ENCODE data around the gene PSME1.

The PSME1 gene

GRCh38 chr14:24137529-24138395 lies 1.8 kb downstream of the PSME1 start:
- no peak overlapping the region for H3K9ac ChIP-seq (ENCODE audit: low read length)
- no peak overlapping the region for H2BK120ac ChIP-seq (ENCODE audit: insufficient read depth, low read length, poor library complexity)
- no CpG with 5 or more reads among the region's 8 CpGs for WGBS (ENCODE audit: extremely low coverage, insufficient coverage, insufficient read length)
- no peak overlapping the region for H4K8ac ChIP-seq (ENCODE audit: low read depth, low read length)
- DNase-seq: no peak
- no peak overlapping the region for H2AFZ ChIP-seq (ENCODE audit: insufficient read depth, low read length, poor library complexity)
- no peak overlapping the region for H2BK5ac ChIP-seq (ENCODE audit: low read depth, low read length, poor library complexity)
- no peak overlapping the region for H4K91ac ChIP-seq (ENCODE audit: low read depth, low read length)
- peaks cover 8% of the 10 kb centered on the region for H3K79me2 ChIP-seq (ENCODE audit: control insufficient read depth, insufficient read depth, low read length, poor library complexity)
- no peaks in the 10 kb centered on the region for H3K27me3 ChIP-seq (ENCODE audit: insufficient read depth, low read length)
- peaks cover 19% of the 10 kb centered on the region in 2 experiments for H3K36me3 ChIP-seq (ENCODE audit: control insufficient read depth in 1 of 2, insufficient read depth in 2 of 2, low read length in 2 of 2)
- no peak overlapping the region for H3K14ac ChIP-seq (ENCODE audit: low read length)
- no peak overlapping the region for H3K4me3 ChIP-seq (ENCODE audit: low read depth, low read length)
- H3K9me3 ChIP-seq (ENCODE audit: insufficient read depth, low read depth, low read length): peaks cover 1% of the 10 kb centered on the region
- no peak overlapping the region for H3K4me2 ChIP-seq (ENCODE audit: low read length)
- no peak overlapping the region for H3K18ac ChIP-seq (ENCODE audit: low read length)
- H3K27ac ChIP-seq (ENCODE audit: low read depth, low read length): no peak overlapping the region
- no peak overlapping the region for H2BK12ac ChIP-seq (ENCODE audit: low read length)
- no peak overlapping the region for H3K23ac ChIP-seq (ENCODE audit: low read length)
- H3K79me1 ChIP-seq (ENCODE audit: low read length): peaks cover 13% of the 10 kb centered on the region
- H3K4me1 ChIP-seq (ENCODE audit: control insufficient read depth in 1 of 2, insufficient read depth in 2 of 2, low read length in 2 of 2): peaks cover 6 to 10% of the 10 kb centered on the region in 2 experiments
- H2AK5ac ChIP-seq (ENCODE audit: low read length): no peak overlapping the region
- no peak overlapping the region for H3K4ac ChIP-seq (ENCODE audit: low read depth, low read length)
- no peak overlapping the region for H4K12ac ChIP-seq (ENCODE audit: low read depth, low read length)

- H3K23ac ChIP-seq (ENCODE audit: low read length): no peak overlapping the region
- no CpG with 5 or more reads among the region's 13 CpGs for WGBS (ENCODE audit: extremely low coverage, insufficient coverage, insufficient read length)
Observed at GRCh38 chr14:24138396-24139271, 2.6 kb downstream of the PSME1 start.

GRCh38 chr14:24139272-24139934 lies 3.4 kb downstream of the PSME1 start:
- Histone ChIP-seq H2BK120ac (ENCODE audit: insufficient read depth, low read length, poor library complexity) (no peak overlapping the region), H4K91ac (ENCODE audit: low read depth, low read length) (no peak overlapping the region)

More at GRCh38 chr14:24138396-24139271, 2.6 kb downstream of the PSME1 start:
- no peak overlapping the region for H4K8ac ChIP-seq (ENCODE audit: low read depth, low read length)
- no peak overlapping the region for H2BK12ac ChIP-seq (ENCODE audit: low read length)
- H4K12ac ChIP-seq (ENCODE audit: low read depth, low read length): no peak overlapping the region
- no peak overlapping the region for H3K4me3 ChIP-seq (ENCODE audit: low read depth, low read length)
- no peak overlapping the region for H2BK120ac ChIP-seq (ENCODE audit: insufficient read depth, low read length, poor library complexity)
- H3K27me3 ChIP-seq (ENCODE audit: insufficient read depth, low read length): no peaks in the 10 kb centered on the region
- no peak overlapping the region for H3K4ac ChIP-seq (ENCODE audit: low read depth, low read length)
- H2AK5ac ChIP-seq (ENCODE audit: low read length): no peak overlapping the region
- no peak overlapping the region for H3K18ac ChIP-seq (ENCODE audit: low read length)
- no peak overlapping the region for H2AFZ ChIP-seq (ENCODE audit: insufficient read depth, low read length, poor library complexity)
- H3K9ac ChIP-seq (ENCODE audit: low read length): no peak overlapping the region
- peaks cover 19% of the 10 kb centered on the region in 2 experiments for H3K36me3 ChIP-seq (ENCODE audit: control insufficient read depth in 1 of 2, insufficient read depth in 2 of 2, low read length in 2 of 2)
- H2BK5ac ChIP-seq (ENCODE audit: low read depth, low read length, poor library complexity): no peak overlapping the region
- H3K79me1 ChIP-seq (ENCODE audit: low read length): peaks cover 13% of the 10 kb centered on the region
- H3K4me1 ChIP-seq (ENCODE audit: control insufficient read depth in 1 of 2, insufficient read depth in 2 of 2, low read length in 2 of 2): peaks cover 6 to 10% of the 10 kb centered on the region in 2 experiments
- no peak overlapping the region for H3K4me2 ChIP-seq (ENCODE audit: low read length)
- no peak overlapping the region for H4K91ac ChIP-seq (ENCODE audit: low read depth, low read length)
- H3K14ac ChIP-seq (ENCODE audit: low read length): no peak overlapping the region
- H3K9me3 ChIP-seq (ENCODE audit: insufficient read depth, low read depth, low read length): peaks cover 1% of the 10 kb centered on the region
- no peak overlapping the region for H3K27ac ChIP-seq (ENCODE audit: low read depth, low read length)
- peaks cover 8% of the 10 kb centered on the region for H3K79me2 ChIP-seq (ENCODE audit: control insufficient read depth, insufficient read depth, low read length, poor library complexity)
- no peak for DNase-seq

More at GRCh38 chr14:24139272-24139934, 3.4 kb downstream of the PSME1 start:
- DNase-seq: no peak
- H2AK5ac ChIP-seq (ENCODE audit: low read length): no peak overlapping the region
- H3K9ac ChIP-seq (ENCODE audit: low read length): no peak overlapping the region
- H3K14ac ChIP-seq (ENCODE audit: low read length): no peak overlapping the region
- no peak overlapping the region for H2BK12ac ChIP-seq (ENCODE audit: low read length)
- H3K27me3 ChIP-seq (ENCODE audit: insufficient read depth, low read length): no peaks in the 10 kb centered on the region
- H3K23ac ChIP-seq (ENCODE audit: low read length): no peak overlapping the region
- H3K79me2 ChIP-seq (ENCODE audit: control insufficient read depth, insufficient read depth, low read length, poor library complexity): peaks cover 8% of the 10 kb centered on the region
- H3K4ac ChIP-seq (ENCODE audit: low read depth, low read length): no peak overlapping the region
- H3K9me3 ChIP-seq (ENCODE audit: insufficient read depth, low read depth, low read length): peaks cover 1% of the 10 kb centered on the region
- no peak overlapping the region for H4K12ac ChIP-seq (ENCODE audit: low read depth, low read length)
- no peak overlapping the region for H3K4me2 ChIP-seq (ENCODE audit: low read length)
- no peak overlapping the region for H2BK5ac ChIP-seq (ENCODE audit: low read depth, low read length, poor library complexity)
- H3K79me1 ChIP-seq (ENCODE audit: low read length): peaks cover 13% of the 10 kb centered on the region
- H4K8ac ChIP-seq (ENCODE audit: low read depth, low read length): no peak overlapping the region
- H3K18ac ChIP-seq (ENCODE audit: low read length): no peak overlapping the region
- peaks cover 23% of the 10 kb centered on the region in 2 experiments for H3K36me3 ChIP-seq (ENCODE audit: control insufficient read depth in 1 of 2, insufficient read depth in 2 of 2, low read length in 2 of 2)
- H3K4me3 ChIP-seq (ENCODE audit: low read depth, low read length): no peak overlapping the region
- WGBS (ENCODE audit: extremely low coverage, insufficient coverage, insufficient read length): no CpG with 5 or more reads among the region's 9 CpGs
- H3K27ac ChIP-seq (ENCODE audit: low read depth, low read length): no peak overlapping the region
- H3K4me1 ChIP-seq (ENCODE audit: control insufficient read depth in 1 of 2, insufficient read depth in 2 of 2, low read length in 2 of 2): peaks cover 6 to 10% of the 10 kb centered on the region in 2 experiments
- H2AFZ ChIP-seq (ENCODE audit: insufficient read depth, low read length, poor library complexity): no peak overlapping the region
